Measurements from ENCODE around the gene ZNHIT2.
A peak's percentile ranks its signal among the peaks of the same experiment; 100 is the strongest.
"Not testable (repeated sequence)": the region's sequence is repeated elsewhere in the genome, so short reads cannot be mapped to it uniquely, and the experiment has no call there.

Gene ZNHIT2

GRCh38 chr11:65117206-65118096 lies at the start of gene ZNHIT2:
ZNHIT2 (minus strand) TSS chr11:65117701; CDS start chr11:65117653, 48 bp downstream.
- DNase-seq (ENCODE audit: low spot score), result peak; percentile 82

- no peak for DNase-seq (ENCODE audit: low spot score)
Measured at GRCh38 chr11:65166893-65167292, 49.4 kb upstream of the ZNHIT2 start.

GRCh38 chr11:65165410-65166317 lies 48.2 kb upstream of the ZNHIT2 start:
- DNase-seq (ENCODE audit: low spot score), result peak; percentile 39

GRCh38 chr11:65163684-65164083 lies 46.2 kb upstream of the ZNHIT2 start:
- peak; percentile 39 for DNase-seq (ENCODE audit: low spot score)

GRCh38 chr11:65160643-65161042 lies 43.1 kb upstream of the ZNHIT2 start:
- no peak for DNase-seq (ENCODE audit: low spot score)

- DNase-seq (ENCODE audit: low spot score), result no peak
Measured at GRCh38 chr11:65159012-65159411, 41.5 kb upstream of the ZNHIT2 start.

- DNase-seq (ENCODE audit: low spot score), result no peak
Measured at GRCh38 chr11:65157336-65157735, 39.8 kb upstream of the ZNHIT2 start.

- DNase-seq (ENCODE audit: low spot score), result no peak
Measured at GRCh38 chr11:65156926-65157325, 39.4 kb upstream of the ZNHIT2 start.

GRCh38 chr11:65156256-65156655 lies 38.8 kb upstream of the ZNHIT2 start:
- DNase-seq (ENCODE audit: low spot score), result no peak

- no peak for DNase-seq (ENCODE audit: low spot score)
Measured at GRCh38 chr11:65152122-65152521, 34.6 kb upstream of the ZNHIT2 start.

GRCh38 chr11:65151331-65151899 lies 33.9 kb upstream of the ZNHIT2 start:
- no peak for DNase-seq (ENCODE audit: low spot score)

GRCh38 chr11:65150509-65151299 lies 33.2 kb upstream of the ZNHIT2 start:
- no peak for DNase-seq (ENCODE audit: low spot score)

GRCh38 chr11:65150131-65150508 lies 32.6 kb upstream of the ZNHIT2 start:
- not testable (repeated sequence) for DNase-seq (ENCODE audit: low spot score)

GRCh38 chr11:65148657-65149056 lies 31.2 kb upstream of the ZNHIT2 start:
- no peak for DNase-seq (ENCODE audit: low spot score)

- DNase-seq (ENCODE audit: low spot score), result no peak
Measured at GRCh38 chr11:65147352-65148075, 30.0 kb upstream of the ZNHIT2 start.

GRCh38 chr11:65141896-65142494 lies 24.5 kb upstream of the ZNHIT2 start:
- DNase-seq (ENCODE audit: low spot score), result no peak

GRCh38 chr11:65136515-65137096 lies 19.1 kb upstream of the ZNHIT2 start:
- DNase-seq (ENCODE audit: low spot score), result no peak

- no peak for DNase-seq (ENCODE audit: low spot score)
Measured at GRCh38 chr11:65135633-65136145, 18.2 kb upstream of the ZNHIT2 start.

GRCh38 chr11:65134952-65135632 lies 17.6 kb upstream of the ZNHIT2 start:
- peak; percentile 98 for DNase-seq (ENCODE audit: low spot score)

All from HuH-7 (cell line).